Measurements from ENCODE around the gene CEP120.

CEP120 gene

GRCh38 chr5:123456242-123456641, 33.0 kb upstream of the CEP120 start:
- Histone ChIP-seq H3K27me3 (ENCODE audit: insufficient read depth, poor library complexity, severe bottlenecking) (no peaks in the 10 kb centered on the region), H3K4me3 (ENCODE audit: severe bottlenecking) (no peak overlapping the region), H3K4me1 (ENCODE audit: insufficient read depth, poor library complexity, severe bottlenecking) (peaks cover 9% of the 10 kb centered on the region), H3K36me3 (ENCODE audit: low read depth) (no peaks in the 10 kb centered on the region), H3K27ac (ENCODE audit: poor library complexity, severe bottlenecking) (no peak overlapping the region), H3K9me3 (ENCODE audit: severe bottlenecking) (no peaks in the 10 kb centered on the region)
- ATAC-seq (ENCODE audit: low read depth) (no peak), DNase-seq (ENCODE audit: low spot score) (no peak)
- TF ChIP-seq CTCF (IDR thresholded peaks at IDR 0.05; ENCODE audit: poor library complexity, severe bottlenecking): no peak

- ATAC-seq (ENCODE audit: low read depth): no peak
- no peaks in the 10 kb centered on the region for H3K9me3 ChIP-seq (ENCODE audit: severe bottlenecking)
- no peak for DNase-seq (ENCODE audit: low spot score)
- H3K4me1 ChIP-seq (ENCODE audit: insufficient read depth, poor library complexity, severe bottlenecking): peaks cover 11% of the 10 kb centered on the region
- no peaks in the 10 kb centered on the region for H3K27me3 ChIP-seq (ENCODE audit: insufficient read depth, poor library complexity, severe bottlenecking)
- H3K27ac ChIP-seq (ENCODE audit: poor library complexity, severe bottlenecking): no peak overlapping the region
- no peaks in the 10 kb centered on the region for H3K36me3 ChIP-seq (ENCODE audit: low read depth)
- no peak overlapping the region for H3K4me3 ChIP-seq (ENCODE audit: severe bottlenecking)
- no peak for TF ChIP-seq CTCF (IDR thresholded peaks at IDR 0.05; ENCODE audit: poor library complexity, severe bottlenecking)
These were observed 32.4 kb upstream of the CEP120 start for GRCh38 chr5:123455640-123456039.

- DNase-seq (ENCODE audit: low spot score): no peak
- H3K27ac ChIP-seq (ENCODE audit: poor library complexity, severe bottlenecking): no peak overlapping the region
- no peak for TF ChIP-seq CTCF (IDR thresholded peaks at IDR 0.05; ENCODE audit: poor library complexity, severe bottlenecking)
- peaks cover 13% of the 10 kb centered on the region for H3K4me1 ChIP-seq (ENCODE audit: insufficient read depth, poor library complexity, severe bottlenecking)
- H3K9me3 ChIP-seq (ENCODE audit: severe bottlenecking): no peaks in the 10 kb centered on the region
- no peaks in the 10 kb centered on the region for H3K36me3 ChIP-seq (ENCODE audit: low read depth)
- H3K4me3 ChIP-seq (ENCODE audit: severe bottlenecking): no peak overlapping the region
- H3K27me3 ChIP-seq (ENCODE audit: insufficient read depth, poor library complexity, severe bottlenecking): no peaks in the 10 kb centered on the region
- ATAC-seq (ENCODE audit: low read depth): no peak
These were observed 31.9 kb upstream of the CEP120 start for GRCh38 chr5:123455095-123455494.

DNA sequence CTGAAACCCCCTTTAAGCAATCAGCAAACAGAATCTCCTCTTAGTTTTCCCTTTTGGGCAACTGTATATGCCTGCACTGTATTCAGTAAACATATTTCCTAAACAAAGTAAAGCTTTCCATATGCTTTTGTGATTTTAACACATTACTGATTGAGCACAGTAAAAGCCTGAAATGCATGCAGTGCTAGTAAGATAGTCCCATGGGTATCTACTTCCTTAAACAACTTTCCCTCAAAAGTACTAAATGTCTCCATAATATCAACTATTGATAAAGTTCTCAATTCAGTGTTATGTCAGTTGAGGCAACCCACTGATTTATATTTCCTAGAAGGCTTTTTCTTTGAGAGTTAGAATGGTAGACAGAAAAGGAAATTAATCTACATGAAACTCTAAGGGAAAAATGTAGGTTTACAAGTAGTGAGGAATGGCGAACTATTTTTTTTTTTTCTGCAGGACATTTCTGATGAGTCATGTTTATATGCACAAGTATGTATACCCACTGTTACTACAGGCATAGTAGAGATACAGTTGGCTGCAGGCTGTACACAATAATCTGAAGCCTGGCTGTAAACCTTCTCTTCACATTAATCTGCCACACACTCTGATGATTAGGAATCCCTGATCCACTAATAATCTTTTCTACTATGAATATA, 31.2 kb upstream of the CEP120 start:
- no peak overlapping the region for H3K27ac ChIP-seq (ENCODE audit: poor library complexity, severe bottlenecking)
- H3K36me3 ChIP-seq (ENCODE audit: low read depth): no peaks in the 10 kb centered on the region
- no peak for DNase-seq (ENCODE audit: low spot score)

More for the DNA sequence above, 31.2 kb upstream of the CEP120 start:
- H3K27me3 ChIP-seq (ENCODE audit: insufficient read depth, poor library complexity, severe bottlenecking): no peaks in the 10 kb centered on the region
- peak; percentile 52; the same call in 1 of the 3 replicates for ATAC-seq (ENCODE audit: low read depth)
- no peaks in the 10 kb centered on the region for H3K9me3 ChIP-seq (ENCODE audit: severe bottlenecking)
- TF ChIP-seq CTCF (IDR thresholded peaks at IDR 0.05; ENCODE audit: poor library complexity, severe bottlenecking): no peak
- peaks cover 13% of the 10 kb centered on the region for H3K4me1 ChIP-seq (ENCODE audit: insufficient read depth, poor library complexity, severe bottlenecking)
- H3K4me3 ChIP-seq (ENCODE audit: severe bottlenecking): no peak overlapping the region
